ENCODE results near the gene MAD1L1. TPM values are rescaled to one million over a fixed set of nuclear protein-coding genes. Genes with fewer than 3 reads are reported as not detected.

Gene MAD1L1
- polyA plus RNA-seq, 1 experiment = 32.0 TPM

DNA sequence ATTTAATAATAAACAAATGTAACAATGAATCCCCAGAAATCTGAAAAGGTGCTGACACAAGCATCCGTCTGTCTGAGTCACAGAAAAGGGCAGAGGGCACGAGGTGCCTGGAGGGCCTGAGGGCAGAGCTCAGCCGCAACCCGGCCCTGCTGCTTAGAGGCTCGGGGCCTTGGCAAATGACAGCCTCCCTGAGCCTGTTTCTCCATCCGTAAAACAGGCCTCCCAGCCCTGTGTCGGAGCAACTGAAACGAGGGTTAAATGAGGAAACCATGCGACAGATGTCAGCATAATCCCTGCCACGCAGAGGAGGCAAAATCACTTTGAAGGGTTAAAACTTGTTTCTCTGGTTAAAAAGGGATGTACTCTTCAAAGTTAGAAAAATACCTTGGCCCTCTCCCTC is 34.2 kb upstream of the MAD1L1 start:
- ChIA-PET CTCF (no interaction called here), POLR2A (no interaction called here)
- TF ChIP-seq CTCF (IDR thresholded peaks at IDR 0.05; ENCODE audit: insufficient read depth, low read depth, low read length) = no peak
- peak; percentile 28 for DNase-seq (ENCODE audit: low read depth)
- no peaks in the 10 kb centered on the region for H3K27me3 ChIP-seq (ENCODE audit: control insufficient read depth, insufficient read depth, low read length)
- H3K36me3 ChIP-seq (ENCODE audit: control insufficient read depth, insufficient read depth, low read length) = peaks cover 9% of the 10 kb centered on the region
- no peak overlapping the region for H3K4me3 ChIP-seq (ENCODE audit: low read depth, low read length)

- ChIA-PET POLR2A (no interaction called here), CTCF (no interaction called here)
- H3K4me3 ChIP-seq (ENCODE audit: low read depth, low read length) = no peak overlapping the region
- no peaks in the 10 kb centered on the region for H3K27me3 ChIP-seq (ENCODE audit: control insufficient read depth, insufficient read depth, low read length)
- DNase-seq (ENCODE audit: low read depth) = no peak
- no peak for TF ChIP-seq CTCF (IDR thresholded peaks at IDR 0.05; ENCODE audit: insufficient read depth, low read depth, low read length)
- H3K36me3 ChIP-seq (ENCODE audit: control insufficient read depth, insufficient read depth, low read length) = peaks cover 7% of the 10 kb centered on the region
These were observed 31.4 kb upstream of the MAD1L1 start for GRCh38 chr7:2264158-2264557.

GRCh38 chr7:2263176-2263575 is 30.4 kb upstream of the MAD1L1 start:
- CTCF ChIA-PET = no interaction called here
- no peak overlapping the region for H3K4me3 ChIP-seq (ENCODE audit: low read depth, low read length)
- POLR2A ChIA-PET = interaction anchor here (0.6 kb wide), 1 partner anchor 91 kb away, joined by 3 read pairs; no protein-coding TSS in a partner anchor
- TF ChIP-seq CTCF (IDR thresholded peaks at IDR 0.05; ENCODE audit: insufficient read depth, low read depth, low read length) = no peak
- H3K27me3 ChIP-seq (ENCODE audit: control insufficient read depth, insufficient read depth, low read length) = no peaks in the 10 kb centered on the region
- peaks cover 7% of the 10 kb centered on the region for H3K36me3 ChIP-seq (ENCODE audit: control insufficient read depth, insufficient read depth, low read length)
- DNase-seq (ENCODE audit: low read depth) = no peak

- Histone ChIP-seq H3K4me3 (ENCODE audit: low read depth, low read length) (no peak overlapping the region), H3K27me3 (ENCODE audit: control insufficient read depth, insufficient read depth, low read length) (no peaks in the 10 kb centered on the region), H3K36me3 (ENCODE audit: control insufficient read depth, insufficient read depth, low read length) (peaks cover 12% of the 10 kb centered on the region)
- no peak for DNase-seq (ENCODE audit: low read depth)
- CTCF ChIA-PET = interaction anchor here (1.3 to 3.2 kb wide), 2 partner anchors 13 to 86 kb away, joined by 4 to 11 read pairs; no protein-coding TSS in a partner anchor
- POLR2A ChIA-PET = no interaction called here
- no peak for TF ChIP-seq CTCF (IDR thresholded peaks at IDR 0.05; ENCODE audit: insufficient read depth, low read depth, low read length)
These were observed 28.9 kb upstream of the MAD1L1 start for GRCh38 chr7:2261611-2262010.

- Histone ChIP-seq H3K36me3 (ENCODE audit: control insufficient read depth, insufficient read depth, low read length) (peaks cover 12% of the 10 kb centered on the region), H3K27me3 (ENCODE audit: control insufficient read depth, insufficient read depth, low read length) (no peaks in the 10 kb centered on the region), H3K4me3 (ENCODE audit: low read depth, low read length) (no peak overlapping the region)
- ChIA-PET POLR2A (interaction anchor here (0.6 kb wide), 1 partner anchor 12 kb away, joined by 3 read pairs; no protein-coding TSS in a partner anchor), CTCF (interaction anchor here (1.3 to 3.2 kb wide), 2 partner anchors 12 to 87 kb away, joined by 4 to 11 read pairs; no protein-coding TSS in a partner anchor)
- TF ChIP-seq CTCF (IDR thresholded peaks at IDR 0.05; ENCODE audit: insufficient read depth, low read depth, low read length) = no peak
- DNase-seq (ENCODE audit: low read depth) = no peak
These were observed 28.1 kb upstream of the MAD1L1 start for GRCh38 chr7:2260820-2261219.
